Bronchial epithelial cell (primary cell): ENCODE measurements around the gene KRT86. TPM values are rescaled to one million over a fixed set of nuclear protein-coding genes. Genes with fewer than 3 reads are reported as not detected.

Experiments
- DNase-seq: peaks from one replicate; pipeline ENCODE4 v3.0.0-alpha.2; 2010; ENCODE audit warnings: low read depth
- FAIRE-seq: peaks from 2 replicates; lab custom pipeline; 2011; peaks lifted over from hg19 to GRCh38; lab: Jason Lieb, UNC
- H3K27me3 ChIP-seq: 2 replicates; pipeline ENCODE4 v1.5.1; 2011; ENCODE audit warnings: low read length; ENCODE audit not compliant: control insufficient read depth, insufficient read depth
- H3K36me3 ChIP-seq: 2 replicates; pipeline ENCODE4 v1.5.1; 2011; ENCODE audit warnings: low read length; ENCODE audit not compliant: control insufficient read depth, insufficient read depth
- H3K4me3 ChIP-seq: 2 replicates; pipeline ENCODE4 v1.5.1; 2011; ENCODE audit warnings: mild to moderate bottlenecking, low read depth, low read length, control low read depth
- total RNA-seq: library from RNA; depleted of rRNA; stranded (reverse); fragments of >200 nt; gene quantifications from 2 replicates; pipeline ENCODE4 v1.2.1, GENCODE V29; 2014
- TF ChIP-seq, protein P1 (sequence below): IDR thresholded peaks from 2 replicates; pipeline ENCODE4 v1.5.1; 2011; ENCODE audit warnings: mild to moderate bottlenecking, moderate library complexity, low read length, control low read depth, inconsistent platforms; ENCODE audit not compliant: insufficient read depth, severe bottlenecking

KRT86 gene
- total RNA-seq, 1 donor from 2014 or later: 0.26 TPM

DNA sequence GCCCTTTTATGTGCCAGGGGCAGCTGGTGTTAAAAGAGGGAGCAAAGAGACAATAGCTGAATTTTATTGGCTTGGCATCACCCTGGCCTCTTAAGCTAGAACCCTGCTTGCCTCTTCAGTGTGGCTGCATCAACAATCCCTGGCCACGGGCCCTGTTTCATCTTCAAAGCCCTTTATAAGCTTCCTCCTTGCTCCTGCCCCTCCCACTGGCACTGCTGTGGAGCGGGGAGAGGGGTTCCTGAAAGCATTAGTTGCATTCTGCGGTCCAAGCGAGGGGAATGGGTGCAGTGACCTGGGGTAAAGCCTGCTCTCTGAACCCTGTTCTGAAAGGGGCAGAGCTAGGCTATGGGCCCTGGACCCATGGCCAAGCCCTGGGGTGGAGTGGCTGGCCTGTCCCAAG lies 47.0 kb downstream of the KRT86 start:
- Histone ChIP-seq H3K36me3 (no peaks in the 10 kb centered on the region), H3K27me3 (peaks cover 5% of the 10 kb centered on the region), H3K4me3 (no peak overlapping the region)
- TF ChIP-seq, protein P1, sequence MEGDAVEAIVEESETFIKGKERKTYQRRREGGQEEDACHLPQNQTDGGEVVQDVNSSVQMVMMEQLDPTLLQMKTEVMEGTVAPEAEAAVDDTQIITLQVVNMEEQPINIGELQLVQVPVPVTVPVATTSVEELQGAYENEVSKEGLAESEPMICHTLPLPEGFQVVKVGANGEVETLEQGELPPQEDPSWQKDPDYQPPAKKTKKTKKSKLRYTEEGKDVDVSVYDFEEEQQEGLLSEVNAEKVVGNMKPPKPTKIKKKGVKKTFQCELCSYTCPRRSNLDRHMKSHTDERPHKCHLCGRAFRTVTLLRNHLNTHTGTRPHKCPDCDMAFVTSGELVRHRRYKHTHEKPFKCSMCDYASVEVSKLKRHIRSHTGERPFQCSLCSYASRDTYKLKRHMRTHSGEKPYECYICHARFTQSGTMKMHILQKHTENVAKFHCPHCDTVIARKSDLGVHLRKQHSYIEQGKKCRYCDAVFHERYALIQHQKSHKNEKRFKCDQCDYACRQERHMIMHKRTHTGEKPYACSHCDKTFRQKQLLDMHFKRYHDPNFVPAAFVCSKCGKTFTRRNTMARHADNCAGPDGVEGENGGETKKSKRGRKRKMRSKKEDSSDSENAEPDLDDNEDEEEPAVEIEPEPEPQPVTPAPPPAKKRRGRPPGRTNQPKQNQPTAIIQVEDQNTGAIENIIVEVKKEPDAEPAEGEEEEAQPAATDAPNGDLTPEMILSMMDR: no peak
- FAIRE-seq (no peak), DNase-seq (no peak)

DNA sequence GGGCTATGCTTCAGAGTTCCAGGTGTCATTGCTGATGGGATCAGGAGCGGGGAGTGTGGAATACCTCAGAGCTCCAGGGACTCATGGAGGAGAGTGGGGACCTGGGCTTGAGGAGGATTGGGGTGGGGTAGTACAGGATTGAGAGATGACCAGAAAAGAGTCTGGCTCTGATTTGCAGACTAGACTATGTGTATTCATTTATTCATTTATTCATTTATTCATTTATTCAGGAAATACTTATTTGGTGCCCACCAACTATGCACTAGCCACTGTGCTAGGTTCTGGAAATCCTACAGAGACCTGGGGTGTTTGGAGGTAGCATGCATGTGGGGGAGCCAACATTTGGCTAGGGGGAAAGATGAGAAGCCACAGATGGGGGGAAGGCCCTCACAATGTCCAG lies 47.6 kb downstream of the KRT86 start:
- TF ChIP-seq, protein P1: no peak
- Histone ChIP-seq H3K27me3 (peaks cover 5% of the 10 kb centered on the region), H3K4me3 (no peak overlapping the region), H3K36me3 (no peaks in the 10 kb centered on the region)
- DNase-seq: no peak
- no peak for FAIRE-seq

DNA sequence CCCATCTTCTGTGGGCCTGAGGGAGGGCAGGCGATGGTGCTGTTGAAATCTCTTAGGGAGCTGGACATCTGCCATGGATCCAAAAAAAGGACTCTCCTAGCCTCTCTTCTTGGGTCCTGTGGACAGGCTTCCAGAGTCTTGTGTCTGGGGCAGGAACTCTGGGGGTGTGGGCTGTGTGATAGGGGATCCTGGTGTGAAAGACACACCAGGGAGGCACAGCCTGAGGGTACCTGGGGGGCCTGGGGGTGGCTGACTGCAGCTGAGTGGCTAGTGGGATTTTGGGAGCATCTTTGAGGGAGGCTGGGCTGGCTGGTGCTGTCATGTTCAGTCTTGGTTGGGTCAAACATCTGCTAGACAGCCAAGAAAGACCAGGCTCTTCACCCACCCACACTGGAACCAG lies 48.6 kb downstream of the KRT86 start:
- Histone ChIP-seq H3K36me3 (no peaks in the 10 kb centered on the region), H3K4me3 (no peak overlapping the region), H3K27me3 (peaks cover 5% of the 10 kb centered on the region)
- FAIRE-seq (no peak), DNase-seq (no peak)
- TF ChIP-seq, protein P1: no peak

DNA sequence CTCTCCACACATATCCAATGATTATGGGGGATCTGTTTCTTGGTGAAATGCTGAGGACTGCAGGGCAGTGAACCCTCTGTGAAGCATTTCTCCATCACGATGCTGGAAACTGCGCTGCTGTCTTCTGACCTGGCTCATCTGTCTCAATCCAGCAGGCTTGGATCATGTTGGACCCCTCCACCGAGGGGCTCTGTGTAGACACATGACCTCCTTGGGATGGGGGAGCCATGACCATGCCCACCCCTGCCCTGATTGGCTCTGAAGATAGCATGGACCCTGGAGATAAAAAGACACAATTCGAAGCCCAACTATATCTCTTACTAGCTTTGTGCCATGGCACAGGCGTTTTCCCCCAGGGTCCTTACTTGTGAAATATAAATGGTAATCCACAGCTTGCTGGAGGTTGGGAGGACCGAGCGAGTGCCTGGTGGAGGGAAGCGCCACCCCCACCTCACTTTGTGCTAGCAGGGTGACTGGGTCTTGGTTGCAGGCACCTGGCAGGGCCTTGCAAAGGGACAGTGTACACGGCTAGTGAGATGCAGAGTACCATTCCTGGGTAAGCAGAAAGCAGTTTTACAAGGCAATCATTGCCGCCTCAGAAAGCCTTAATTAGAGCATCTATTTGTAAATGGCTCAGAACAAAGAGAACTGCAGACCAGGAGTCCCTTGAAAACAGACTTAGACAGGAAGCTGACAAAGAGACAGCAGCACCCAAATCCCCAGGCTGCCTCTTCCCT lies 49.1 kb downstream of the KRT86 start:
- no peak for FAIRE-seq
- no peak overlapping the region for H3K4me3 ChIP-seq
- H3K27me3 ChIP-seq: peaks cover 5% of the 10 kb centered on the region
- TF ChIP-seq, protein P1: no peak
- H3K36me3 ChIP-seq: no peaks in the 10 kb centered on the region
- no peak for DNase-seq

DNA sequence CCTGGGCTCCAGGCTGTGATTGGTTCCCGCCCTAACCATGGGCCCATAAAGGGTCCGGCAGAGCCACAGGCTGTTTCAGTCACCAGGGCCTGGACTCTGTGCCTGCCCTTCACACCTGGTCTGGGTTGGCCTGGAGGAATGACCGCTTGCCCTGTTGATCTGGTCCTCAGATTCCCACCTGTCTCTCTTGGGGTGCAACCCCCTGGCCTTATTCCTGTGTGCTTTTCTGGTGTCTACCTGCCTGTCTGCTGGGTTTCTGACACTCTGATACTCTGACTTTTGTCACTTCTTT lies 49.7 kb downstream of the KRT86 start:
- no peak overlapping the region for H3K4me3 ChIP-seq
- FAIRE-seq (peak; percentile 76), DNase-seq (no peak)
- TF ChIP-seq, protein P1: no peak
- peaks cover 4% of the 10 kb centered on the region for H3K27me3 ChIP-seq
- H3K36me3 ChIP-seq: no peaks in the 10 kb centered on the region
